Activated T-cell treated with anti-CD3 and anti-CD28 coated beads, Interleukin-2, amount 50 U/mL, for 72 hours (primary cell): Measurements from ENCODE around the gene AFF1. TPM values are rescaled to one million over a fixed set of nuclear protein-coding genes. Genes with fewer than 3 reads are reported as not detected.

ENCODE experiments used
- ATAC-seq, 2 donors: fragments of 150-1000 bp; cut with Tn5 transposase; replicated peaks in 1 of 2; 2 replicates each; pipeline ENCODE4 v1.10.0; 2021; ENCODE audit warnings: moderate library complexity in 2 of 2, mild to moderate bottlenecking in 1 of 2
- DNase-seq, 2 donors: peaks; one replicate each; pipeline ENCODE4 v3.0.0; 2021 to 2022; ENCODE audit warnings: mixed read lengths in 1 of 2
- H3K27ac Mint-ChIP-seq: one replicate; pipeline ENCODE4 v1.8.0; 2022; ENCODE audit warnings: mild to moderate bottlenecking, moderate library complexity, mixed read lengths
- H3K27me3 Mint-ChIP-seq: one replicate; pipeline ENCODE4 v1.8.0; 2022; ENCODE audit warnings: low read depth, mixed read lengths
- H3K36me3 Mint-ChIP-seq, 2 donors: one replicate each; pipeline ENCODE4 v1.8.0; 2022; ENCODE audit warnings: mixed read lengths in 2 of 2, mild to moderate bottlenecking in 1 of 2; ENCODE audit not compliant: insufficient read depth in 2 of 2
- H3K4me1 Mint-ChIP-seq: one replicate; pipeline ENCODE4 v1.8.0; 2022; ENCODE audit warnings: low read depth, mixed read lengths
- H3K4me3 Mint-ChIP-seq, 2 donors: one replicate each; pipeline ENCODE4 v1.8.0; 2022; ENCODE audit warnings: mild to moderate bottlenecking in 2 of 2, mixed read lengths in 2 of 2, moderate library complexity in 2 of 2
- H3K9me3 Mint-ChIP-seq, 2 donors: one replicate each; pipeline ENCODE4 v1.8.0; 2022; ENCODE audit warnings: mixed read lengths in 2 of 2
- total RNA-seq, 2 donors: library from RNA; stranded (reverse); gene quantifications; one replicate each; pipeline ENCODE4 v1.2.3, GENCODE V29; 2022

AFF1 gene
- total RNA-seq, 2 donors from 2014 or later, result 57.5 to 68.6 TPM

GRCh38 chr4:86950831-86951525, 16.2 kb downstream of the AFF1 start:
- peaks cover 0 to 5% of the 10 kb centered on the region in 2 donors for H3K36me3 Mint-ChIP-seq
- DNase-seq (no peak), ATAC-seq (no peak)
- no peaks in the 10 kb centered on the region for H3K27me3 Mint-ChIP-seq
- peaks cover 30% of the 10 kb centered on the region for H3K4me1 Mint-ChIP-seq
- H3K4me3 Mint-ChIP-seq, result no peak overlapping the region
- H3K27ac Mint-ChIP-seq, result no peak overlapping the region
- H3K9me3 Mint-ChIP-seq, result no peaks in the 10 kb centered on the region

GRCh38 chr4:86955888-86956451, 21.2 kb downstream of the AFF1 start:
- Mint-ChIP-seq H3K36me3 (peaks cover 0 to 3% of the 10 kb centered on the region in 2 donors), H3K27ac (no peak overlapping the region), H3K27me3 (no peaks in the 10 kb centered on the region), H3K4me1 (peaks cover 52% of the 10 kb centered on the region), H3K4me3 (no peak overlapping the region), H3K9me3 (no peaks in the 10 kb centered on the region)
- ATAC-seq (peak in 1 of 2 donors; percentile 52), DNase-seq (no peak)

GRCh38 chr4:86957215-86957614, 22.4 kb downstream of the AFF1 start:
- H3K4me1 Mint-ChIP-seq, result peaks cover 62% of the 10 kb centered on the region
- no peaks in the 10 kb centered on the region for H3K9me3 Mint-ChIP-seq
- H3K27me3 Mint-ChIP-seq, result no peaks in the 10 kb centered on the region
- peak; percentile 76 to 91 for ATAC-seq
- peak overlapping the region; percentile 24 to 62 for H3K4me3 Mint-ChIP-seq
- H3K36me3 Mint-ChIP-seq, result peaks cover 0 to 1% of the 10 kb centered on the region in 2 donors
- H3K27ac Mint-ChIP-seq, result peak overlapping the region; percentile 70
- DNase-seq, result no peak

- Mint-ChIP-seq H3K27ac (no peak overlapping the region), H3K4me1 (peaks cover 72% of the 10 kb centered on the region), H3K36me3 (peaks cover 0 to 1% of the 10 kb centered on the region in 2 donors), H3K27me3 (no peaks in the 10 kb centered on the region), H3K4me3 (no peak overlapping the region), H3K9me3 (no peaks in the 10 kb centered on the region)
- DNase-seq (no peak), ATAC-seq (no peak)
Measured at GRCh38 chr4:86959588-86960500, 25.0 kb downstream of the AFF1 start.

- no peak for ATAC-seq
- Mint-ChIP-seq H3K36me3 (peaks cover 0 to 1% of the 10 kb centered on the region in 2 donors), H3K9me3 (no peaks in the 10 kb centered on the region), H3K27me3 (no peaks in the 10 kb centered on the region), H3K4me1 (peaks cover 67% of the 10 kb centered on the region), H3K27ac (no peak overlapping the region), H3K4me3 (no peak overlapping the region)
- no peak for DNase-seq
Measured at GRCh38 chr4:86960557-86960961, 25.7 kb downstream of the AFF1 start.

GRCh38 chr4:86961116-86961515, 26.3 kb downstream of the AFF1 start:
- no peak overlapping the region for H3K27ac Mint-ChIP-seq
- H3K9me3 Mint-ChIP-seq, result no peaks in the 10 kb centered on the region
- no peak for ATAC-seq
- no peak for DNase-seq
- peak overlapping the region in 1 of 2 donors; percentile 51 for H3K4me3 Mint-ChIP-seq
- peaks cover 62% of the 10 kb centered on the region for H3K4me1 Mint-ChIP-seq
- H3K36me3 Mint-ChIP-seq, result peaks cover 0 to 1% of the 10 kb centered on the region in 2 donors
- H3K27me3 Mint-ChIP-seq, result no peaks in the 10 kb centered on the region

GRCh38 chr4:86961605-86962295, 26.9 kb downstream of the AFF1 start:
- Mint-ChIP-seq H3K4me3 (peak overlapping the region; percentile 14 to 51), H3K4me1 (peaks cover 55% of the 10 kb centered on the region), H3K9me3 (no peaks in the 10 kb centered on the region), H3K27me3 (no peaks in the 10 kb centered on the region), H3K27ac (no peak overlapping the region), H3K36me3 (peaks cover 0 to 1% of the 10 kb centered on the region in 2 donors)
- DNase-seq, result peak in 1 of 2 donors; percentile 16
- ATAC-seq, result peak; percentile 39 to 80

- ATAC-seq, result peak; percentile 53 to 62
- Mint-ChIP-seq H3K36me3 (no peaks in the 10 kb centered on the region), H3K27ac (no peak overlapping the region), H3K4me3 (no peak overlapping the region), H3K9me3 (no peaks in the 10 kb centered on the region), H3K27me3 (no peaks in the 10 kb centered on the region), H3K4me1 (peaks cover 40% of the 10 kb centered on the region)
- DNase-seq, result no peak
Measured at GRCh38 chr4:86963697-86964096, 28.9 kb downstream of the AFF1 start.

GRCh38 chr4:86965019-86965976, 30.5 kb downstream of the AFF1 start:
- DNase-seq (no peak), ATAC-seq (no peak)
- Mint-ChIP-seq H3K27me3 (no peaks in the 10 kb centered on the region), H3K4me1 (peaks cover 25% of the 10 kb centered on the region), H3K9me3 (no peaks in the 10 kb centered on the region), H3K36me3 (no peaks in the 10 kb centered on the region), H3K4me3 (no peak overlapping the region), H3K27ac (no peak overlapping the region)

- no peaks in the 10 kb centered on the region for H3K9me3 Mint-ChIP-seq
- H3K4me1 Mint-ChIP-seq, result peaks cover 29% of the 10 kb centered on the region
- ATAC-seq (no peak), DNase-seq (no peak)
- H3K4me3 Mint-ChIP-seq, result no peak overlapping the region
- peaks cover 0 to 3% of the 10 kb centered on the region in 2 donors for H3K36me3 Mint-ChIP-seq
- no peak overlapping the region for H3K27ac Mint-ChIP-seq
- H3K27me3 Mint-ChIP-seq, result no peaks in the 10 kb centered on the region
Measured at GRCh38 chr4:86967073-86967472, 32.3 kb downstream of the AFF1 start.

- Mint-ChIP-seq H3K4me3 (no peak overlapping the region), H3K36me3 (peaks cover 0 to 3% of the 10 kb centered on the region in 2 donors)
Measured at GRCh38 chr4:86967798-86968197, 33.0 kb downstream of the AFF1 start.

GRCh38 chr4:86968547-86968946, 33.7 kb downstream of the AFF1 start:
- no peak overlapping the region for H3K27ac Mint-ChIP-seq
- peaks cover 34% of the 10 kb centered on the region for H3K4me1 Mint-ChIP-seq
- H3K36me3 Mint-ChIP-seq, result peaks cover 0 to 3% of the 10 kb centered on the region in 2 donors
- H3K27me3 Mint-ChIP-seq, result no peaks in the 10 kb centered on the region
- DNase-seq, result no peak
- no peaks in the 10 kb centered on the region for H3K9me3 Mint-ChIP-seq
- ATAC-seq, result no peak
- no peak overlapping the region for H3K4me3 Mint-ChIP-seq

More at GRCh38 chr4:86967798-86968197, 33.0 kb downstream of the AFF1 start:
- H3K4me1 Mint-ChIP-seq, result peaks cover 34% of the 10 kb centered on the region
- ATAC-seq (no peak), DNase-seq (no peak)
- H3K9me3 Mint-ChIP-seq, result no peaks in the 10 kb centered on the region
- H3K27ac Mint-ChIP-seq, result no peak overlapping the region
- no peaks in the 10 kb centered on the region for H3K27me3 Mint-ChIP-seq
